ENCODE results near the gene KIAA1958. TPM values are rescaled to one million over a fixed set of nuclear protein-coding genes. Genes with fewer than 3 reads are reported as not detected.

KIAA1958 gene
- total and polyA plus RNA-seq, 7 experiments from 2014 or later, result 3.2 to 8.3 (median 6.4) TPM

- Histone ChIP-seq H3K4me3 (ENCODE audit: low read length) (no peak overlapping the region), H3K4me1 (ENCODE audit: control insufficient read depth in 2 of 2, insufficient read depth in 2 of 2, low read length in 2 of 2) (no peaks in the 10 kb centered on the region), H3K9me3 (ENCODE audit: control insufficient read depth in 2 of 3, low read length in 3 of 3) (no peaks in the 10 kb centered on the region), H3K36me3 (ENCODE audit: control insufficient read depth in 2 of 3, insufficient read depth in 3 of 3, low read length in 3 of 3) (no peaks in the 10 kb centered on the region), H3K27me3 (ENCODE audit: control insufficient read depth in 2 of 2, insufficient read depth in 2 of 2, low read length in 2 of 2) (no peaks in the 10 kb centered on the region), H3K27ac (ENCODE audit: low read depth, low read length) (no peak overlapping the region)
- Mint-ChIP-seq H3K36me3 (peaks cover 0 to 19% (median 4%) of the 10 kb centered on the region in 5 donors), H3K4me3 (no peak overlapping the region), H3K27ac (no peak overlapping the region), H3K27me3 (no peaks in the 10 kb centered on the region), H3K9me3 (peaks cover 0 to 6% (median 0%) of the 10 kb centered on the region in 11 donors), H3K4me1 (peaks cover 0 to 26% (median 11%) of the 10 kb centered on the region in 7 donors)
- intact Hi-C loops (cut with micrococcal nuclease), result no loop called here
- POLR2A ChIA-PET, result no interaction called here
- no peak for DNase-seq
- CTCF ChIA-PET, result no interaction called here
- no peak for ATAC-seq
Observed at GRCh38 chr9:112537561-112537960, 50.9 kb downstream of the KIAA1958 start.

- ATAC-seq, result no peak
- Histone ChIP-seq H3K36me3 (ENCODE audit: control insufficient read depth in 2 of 3, insufficient read depth in 3 of 3, low read length in 3 of 3) (no peaks in the 10 kb centered on the region), H3K9me3 (ENCODE audit: control insufficient read depth in 2 of 3, low read length in 3 of 3) (no peaks in the 10 kb centered on the region), H3K4me1 (ENCODE audit: control insufficient read depth in 2 of 2, insufficient read depth in 2 of 2, low read length in 2 of 2) (no peaks in the 10 kb centered on the region), H3K27ac (ENCODE audit: low read depth, low read length) (no peak overlapping the region), H3K27me3 (ENCODE audit: control insufficient read depth in 2 of 2, insufficient read depth in 2 of 2, low read length in 2 of 2) (no peaks in the 10 kb centered on the region), H3K4me3 (ENCODE audit: low read length) (no peak overlapping the region)
- peaks cover 1 to 25% (median 8%) of the 10 kb centered on the region in 7 donors for H3K4me1 Mint-ChIP-seq
- H3K27ac Mint-ChIP-seq, result no peak overlapping the region
- no peaks in the 10 kb centered on the region for H3K27me3 Mint-ChIP-seq
- H3K9me3 Mint-ChIP-seq, result peaks cover 0 to 1% (median 0%) of the 10 kb centered on the region in 11 donors
- no peak overlapping the region for H3K4me3 Mint-ChIP-seq
- POLR2A ChIA-PET, result no interaction called here
- intact Hi-C loops (cut with micrococcal nuclease), result no loop called here
- DNase-seq, result no peak
- peaks cover 0 to 17% (median 0%) of the 10 kb centered on the region in 5 donors for H3K36me3 Mint-ChIP-seq
- CTCF ChIA-PET, result no interaction called here
Observed at GRCh38 chr9:112540800-112541199, 54.2 kb downstream of the KIAA1958 start.

- Mint-ChIP-seq H3K9me3 (peaks cover 0 to 2% (median 0%) of the 10 kb centered on the region in 11 donors), H3K4me3 (no peak overlapping the region), H3K4me1 (peaks cover 9 to 31% (median 12%) of the 10 kb centered on the region in 7 donors), H3K27ac (no peak overlapping the region), H3K27me3 (no peaks in the 10 kb centered on the region), H3K36me3 (peaks cover 0 to 14% (median 0%) of the 10 kb centered on the region in 5 donors)
- POLR2A ChIA-PET, result no interaction called here
- no peaks in the 10 kb centered on the region for H3K27me3 ChIP-seq (ENCODE audit: control insufficient read depth in 2 of 2, insufficient read depth in 2 of 2, low read length in 2 of 2)
- H3K27ac ChIP-seq (ENCODE audit: low read depth, low read length), result no peak overlapping the region
- no peak overlapping the region for H3K4me3 ChIP-seq (ENCODE audit: low read length)
- H3K4me1 ChIP-seq (ENCODE audit: control insufficient read depth in 2 of 2, insufficient read depth in 2 of 2, low read length in 2 of 2), result peaks cover 0 to 4% of the 10 kb centered on the region in 2 donors
- intact Hi-C loops (cut with micrococcal nuclease), result no loop called here
- H3K36me3 ChIP-seq (ENCODE audit: control insufficient read depth in 2 of 3, insufficient read depth in 3 of 3, low read length in 3 of 3), result no peaks in the 10 kb centered on the region
- CTCF ChIA-PET, result interaction anchor here (0.7 kb wide), 1 partner anchor 18 kb away, joined by 3 read pairs; no protein-coding TSS in a partner anchor
- no peaks in the 10 kb centered on the region for H3K9me3 ChIP-seq (ENCODE audit: control insufficient read depth in 2 of 3, low read length in 3 of 3)
- ATAC-seq (no peak), DNase-seq (no peak)
Observed at GRCh38 chr9:112541685-112542084, 55.1 kb downstream of the KIAA1958 start.

- intact Hi-C loops (cut with micrococcal nuclease), result no loop called here
- H3K27ac Mint-ChIP-seq, result no peak overlapping the region
Observed at GRCh38 chr9:112542593-112543292, 56.1 kb downstream of the KIAA1958 start.

GRCh38 chr9:112544477-112544876, 57.9 kb downstream of the KIAA1958 start:
- ChIA-PET POLR2A (no interaction called here), CTCF (interaction anchor here (0.6 kb wide), 1 partner anchor 184 kb away, joined by 3 read pairs; no protein-coding TSS in a partner anchor)

More at GRCh38 chr9:112542593-112543292, 56.1 kb downstream of the KIAA1958 start:
- DNase-seq, result no peak
- Mint-ChIP-seq H3K4me1 (peaks cover 9 to 36% (median 13%) of the 10 kb centered on the region in 7 donors), H3K27me3 (no peaks in the 10 kb centered on the region), H3K36me3 (peaks cover 0 to 6% (median 0%) of the 10 kb centered on the region in 5 donors), H3K9me3 (peaks cover 0 to 2% (median 0%) of the 10 kb centered on the region in 11 donors), H3K4me3 (no peak overlapping the region)
- peaks cover 0 to 4% of the 10 kb centered on the region in 2 donors for H3K4me1 ChIP-seq (ENCODE audit: control insufficient read depth in 2 of 2, insufficient read depth in 2 of 2, low read length in 2 of 2)
- no peak for ATAC-seq
- ChIA-PET POLR2A (no interaction called here), CTCF (no interaction called here)
- no peaks in the 10 kb centered on the region for H3K27me3 ChIP-seq (ENCODE audit: control insufficient read depth in 2 of 2, insufficient read depth in 2 of 2, low read length in 2 of 2)
- no peaks in the 10 kb centered on the region for H3K9me3 ChIP-seq (ENCODE audit: control insufficient read depth in 2 of 3, low read length in 3 of 3)
- H3K4me3 ChIP-seq (ENCODE audit: low read length), result no peak overlapping the region
- no peak overlapping the region for H3K27ac ChIP-seq (ENCODE audit: low read depth, low read length)
- no peaks in the 10 kb centered on the region for H3K36me3 ChIP-seq (ENCODE audit: control insufficient read depth in 2 of 3, insufficient read depth in 3 of 3, low read length in 3 of 3)

GRCh38 chr9:112545237-112545636, 58.6 kb downstream of the KIAA1958 start:
- no peak overlapping the region for H3K27ac ChIP-seq (ENCODE audit: low read depth, low read length)
- ChIA-PET CTCF (no interaction called here), POLR2A (no interaction called here)
- intact Hi-C loops (cut with micrococcal nuclease), result no loop called here
- peaks cover 0 to 4% of the 10 kb centered on the region in 2 donors for H3K4me1 ChIP-seq (ENCODE audit: control insufficient read depth in 2 of 2, insufficient read depth in 2 of 2, low read length in 2 of 2)
- DNase-seq, result no peak
- Mint-ChIP-seq H3K4me1 (peaks cover 9 to 34% (median 14%) of the 10 kb centered on the region in 7 donors), H3K27ac (no peak overlapping the region), H3K9me3 (peaks cover 0 to 2% (median 0%) of the 10 kb centered on the region in 11 donors), H3K4me3 (no peak overlapping the region), H3K36me3 (peaks cover 0 to 4% (median 0%) of the 10 kb centered on the region in 5 donors), H3K27me3 (no peaks in the 10 kb centered on the region)
- ATAC-seq, result no peak
- no peaks in the 10 kb centered on the region for H3K9me3 ChIP-seq (ENCODE audit: control insufficient read depth in 2 of 3, low read length in 3 of 3)
- H3K36me3 ChIP-seq (ENCODE audit: control insufficient read depth in 2 of 3, insufficient read depth in 3 of 3, low read length in 3 of 3), result no peaks in the 10 kb centered on the region
- no peak overlapping the region for H3K4me3 ChIP-seq (ENCODE audit: low read length)
- H3K27me3 ChIP-seq (ENCODE audit: control insufficient read depth in 2 of 2, insufficient read depth in 2 of 2, low read length in 2 of 2), result no peaks in the 10 kb centered on the region

More at GRCh38 chr9:112544477-112544876, 57.9 kb downstream of the KIAA1958 start:
- no peak overlapping the region for H3K4me3 ChIP-seq (ENCODE audit: low read length)
- peaks cover 0 to 9% (median 0%) of the 10 kb centered on the region in 5 donors for H3K36me3 Mint-ChIP-seq
- no peaks in the 10 kb centered on the region for H3K36me3 ChIP-seq (ENCODE audit: control insufficient read depth in 2 of 3, insufficient read depth in 3 of 3, low read length in 3 of 3)
- intact Hi-C loops (cut with micrococcal nuclease), result no loop called here
- no peak overlapping the region for H3K27ac ChIP-seq (ENCODE audit: low read depth, low read length)
- H3K9me3 Mint-ChIP-seq, result peaks cover 0 to 2% (median 0%) of the 10 kb centered on the region in 11 donors
- no peaks in the 10 kb centered on the region for H3K27me3 Mint-ChIP-seq
- ATAC-seq (no peak), DNase-seq (no peak)
- H3K9me3 ChIP-seq (ENCODE audit: control insufficient read depth in 2 of 3, low read length in 3 of 3), result no peaks in the 10 kb centered on the region
- no peaks in the 10 kb centered on the region for H3K27me3 ChIP-seq (ENCODE audit: control insufficient read depth in 2 of 2, insufficient read depth in 2 of 2, low read length in 2 of 2)
- peaks cover 0 to 4% of the 10 kb centered on the region in 2 donors for H3K4me1 ChIP-seq (ENCODE audit: control insufficient read depth in 2 of 2, insufficient read depth in 2 of 2, low read length in 2 of 2)
- H3K4me3 Mint-ChIP-seq, result no peak overlapping the region
- no peak overlapping the region for H3K27ac Mint-ChIP-seq
- peaks cover 9 to 36% (median 14%) of the 10 kb centered on the region in 7 donors for H3K4me1 Mint-ChIP-seq

All from naive thymus-derived CD4-positive, alpha-beta T cell (primary cell).